Measurements from ENCODE around the gene NOC2L. TPM values are rescaled to one million over a fixed set of nuclear protein-coding genes. Genes with fewer than 3 reads are reported as not detected.
"Not testable (repeated sequence)": the region's sequence is repeated elsewhere in the genome, so short reads cannot be mapped to it uniquely, and the experiment has no call there.

Gene NOC2L
- total and polyA plus RNA-seq, 9 of the 15 experiments (the other 6 are each of a cell fraction or from before 2014, with no cell fraction given) = 4.0 to 410 (median 200) TPM

DNA sequence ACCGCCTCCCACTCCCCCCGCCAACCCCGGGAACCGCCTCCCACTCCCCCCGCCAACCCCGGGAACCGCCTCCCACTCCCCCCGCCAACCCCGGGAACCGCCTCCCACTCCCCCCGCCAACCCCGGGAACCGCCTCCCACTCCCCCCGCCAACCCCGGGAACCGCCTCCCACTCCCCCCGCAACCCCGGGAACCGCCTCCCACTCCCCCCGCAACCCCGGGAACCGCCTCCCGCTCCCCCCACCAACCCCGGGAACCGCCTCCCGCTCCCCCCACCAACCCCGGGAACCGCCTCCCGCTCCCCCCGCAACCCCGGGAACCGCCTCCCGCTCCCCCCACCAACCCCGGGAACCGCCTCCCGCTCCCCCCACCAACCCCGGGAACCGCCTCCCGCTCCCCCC is 17.7 kb upstream of the NOC2L start:
- H3K27ac ChIP-seq (ENCODE audit: extremely low read depth, low read depth, low read length); BruUV-seq (replicated peaks); ATAC-seq; H3K9me3 ChIP-seq (replicated peaks; ENCODE audit: control insufficient read depth, insufficient read depth, low read depth, low read length); FAIRE-seq; H3K36me3 ChIP-seq (ENCODE audit: control insufficient read depth, insufficient read depth, low read length); H3K9ac ChIP-seq (ENCODE audit: insufficient read depth in 1 of 2, low read depth in 2 of 2, low read length in 2 of 2); CTCF ChIA-PET (ENCODE audit: low intra/inter-chr PET ratio); H3K79me2 ChIP-seq (ENCODE audit: control insufficient read depth, insufficient read depth, low read length); H3K9me1 ChIP-seq (ENCODE audit: control insufficient read depth, insufficient read depth, low read length); H2AFZ ChIP-seq (ENCODE audit: low read depth, low read length); in situ Hi-C loops (cut with MboI); H3K4me2 ChIP-seq (ENCODE audit: insufficient read depth, low read length); H3K4me3 ChIP-seq; DNase-seq (ENCODE audit: extremely low read depth in 1 of 4, low spot score in 3 of 4): not testable (repeated sequence)
- TF ChIP-seq KDM4B (IDR thresholded peaks at IDR 0.05; ENCODE audit: borderline replicate concordance in 2 of 2, low read depth in 1 of 2) = peak in 1 of 2 experiments; percentile 74; a peak in 2 of 4 replicates
- TF ChIP-seq, protein P1, sequence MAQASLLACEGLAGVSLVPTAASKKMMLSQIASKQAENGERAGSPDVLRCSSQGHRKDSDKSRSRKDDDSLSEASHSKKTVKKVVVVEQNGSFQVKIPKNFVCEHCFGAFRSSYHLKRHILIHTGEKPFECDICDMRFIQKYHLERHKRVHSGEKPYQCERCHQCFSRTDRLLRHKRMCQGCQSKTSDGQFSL (CRISPR knock-in tag; IDR thresholded peaks at IDR 0.05) = not testable (repeated sequence)
- TF ChIP-seq, protein P1 (tag; IDR thresholded peaks at IDR 0.05) = peak in 1 of 2 experiments; percentile 63; a peak in 1 of 4 replicates
- 2% methylated on average over 13 of the region's 39 CpGs for WGBS (ENCODE audit: insufficient coverage, low coverage, missing lambda C conversion rate)
- POLR2A ChIA-PET = interaction anchor here (1.2 to 2.2 kb wide), 2 partner anchors 10 to 86 kb away, joined by 3 to 10 read pairs; partner anchors contain the start of gene PLEKHN1
- peaks cover 18 to 70% of the 10 kb centered on the region in 2 experiments; a peak in 4 of 5 replicates for H3K27me3 ChIP-seq (ENCODE audit: control insufficient read depth in 2 of 2, insufficient read depth in 2 of 2, low read length in 2 of 2)
- peaks cover 13% of the 10 kb centered on the region for H4K20me1 ChIP-seq (replicated peaks; ENCODE audit: control insufficient read depth, insufficient read depth, low read length)
- peaks cover 0 to 81% of the 10 kb centered on the region in 2 experiments; a peak in 3 of 5 replicates for H3K4me1 ChIP-seq (replicated peaks in 1 of 2; ENCODE audit: control insufficient read depth in 2 of 2, insufficient read depth in 2 of 2, low read length in 2 of 2)
- intact Hi-C loops (cut with micrococcal nuclease) = loop anchor here (2.0 kb wide), 1 partner anchor 72 kb away; no protein-coding TSS in a partner anchor
